C4-2B (cell line): ENCODE results near the gene MALAT1.
A peak's percentile ranks its signal among the peaks of the same experiment; 100 is the strongest.

Experiments
- H3K27ac ChIP-seq: fragments of 450-650 bp; 2 replicates; pipeline ENCODE4 v1.5.1; 2017
- ZFX ChIP-seq: fragments of 450-650 bp; IDR thresholded peaks from 2 replicates; pipeline ENCODE4 v1.6.1; 2017
- TF ChIP-seq, protein P1 (sequence below): fragments of 450-650 bp; conservative IDR thresholded peaks from 2 replicates; pipeline ENCODE4 v1.5.1; 2017; ENCODE audit warnings: mild to moderate bottlenecking

The MALAT1 gene

DNA sequence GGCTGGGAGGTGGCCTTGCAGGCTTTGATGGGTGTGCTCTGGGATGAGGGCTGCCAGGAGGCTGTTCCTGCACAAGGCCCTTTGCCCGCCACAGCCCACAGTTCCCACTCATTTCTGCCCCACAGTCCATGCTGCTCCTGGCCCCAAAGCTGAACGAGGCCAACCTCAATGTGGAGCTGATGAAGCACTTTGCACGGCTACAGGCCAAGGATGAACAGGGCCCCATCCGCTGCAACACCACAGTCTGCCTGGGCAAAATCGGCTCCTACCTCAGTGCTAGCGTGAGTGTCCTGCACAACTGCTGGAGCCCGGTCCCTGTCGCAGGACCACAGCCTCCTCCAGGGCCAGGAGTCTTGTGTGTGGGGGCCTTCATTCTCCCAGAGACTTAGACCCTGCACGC is 36.3 kb downstream of the MALAT1 start:
- no peak for TF ChIP-seq ZFX
- TF ChIP-seq, protein P1, sequence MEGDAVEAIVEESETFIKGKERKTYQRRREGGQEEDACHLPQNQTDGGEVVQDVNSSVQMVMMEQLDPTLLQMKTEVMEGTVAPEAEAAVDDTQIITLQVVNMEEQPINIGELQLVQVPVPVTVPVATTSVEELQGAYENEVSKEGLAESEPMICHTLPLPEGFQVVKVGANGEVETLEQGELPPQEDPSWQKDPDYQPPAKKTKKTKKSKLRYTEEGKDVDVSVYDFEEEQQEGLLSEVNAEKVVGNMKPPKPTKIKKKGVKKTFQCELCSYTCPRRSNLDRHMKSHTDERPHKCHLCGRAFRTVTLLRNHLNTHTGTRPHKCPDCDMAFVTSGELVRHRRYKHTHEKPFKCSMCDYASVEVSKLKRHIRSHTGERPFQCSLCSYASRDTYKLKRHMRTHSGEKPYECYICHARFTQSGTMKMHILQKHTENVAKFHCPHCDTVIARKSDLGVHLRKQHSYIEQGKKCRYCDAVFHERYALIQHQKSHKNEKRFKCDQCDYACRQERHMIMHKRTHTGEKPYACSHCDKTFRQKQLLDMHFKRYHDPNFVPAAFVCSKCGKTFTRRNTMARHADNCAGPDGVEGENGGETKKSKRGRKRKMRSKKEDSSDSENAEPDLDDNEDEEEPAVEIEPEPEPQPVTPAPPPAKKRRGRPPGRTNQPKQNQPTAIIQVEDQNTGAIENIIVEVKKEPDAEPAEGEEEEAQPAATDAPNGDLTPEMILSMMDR, result no peak
- no peak overlapping the region for H3K27ac ChIP-seq

DNA sequence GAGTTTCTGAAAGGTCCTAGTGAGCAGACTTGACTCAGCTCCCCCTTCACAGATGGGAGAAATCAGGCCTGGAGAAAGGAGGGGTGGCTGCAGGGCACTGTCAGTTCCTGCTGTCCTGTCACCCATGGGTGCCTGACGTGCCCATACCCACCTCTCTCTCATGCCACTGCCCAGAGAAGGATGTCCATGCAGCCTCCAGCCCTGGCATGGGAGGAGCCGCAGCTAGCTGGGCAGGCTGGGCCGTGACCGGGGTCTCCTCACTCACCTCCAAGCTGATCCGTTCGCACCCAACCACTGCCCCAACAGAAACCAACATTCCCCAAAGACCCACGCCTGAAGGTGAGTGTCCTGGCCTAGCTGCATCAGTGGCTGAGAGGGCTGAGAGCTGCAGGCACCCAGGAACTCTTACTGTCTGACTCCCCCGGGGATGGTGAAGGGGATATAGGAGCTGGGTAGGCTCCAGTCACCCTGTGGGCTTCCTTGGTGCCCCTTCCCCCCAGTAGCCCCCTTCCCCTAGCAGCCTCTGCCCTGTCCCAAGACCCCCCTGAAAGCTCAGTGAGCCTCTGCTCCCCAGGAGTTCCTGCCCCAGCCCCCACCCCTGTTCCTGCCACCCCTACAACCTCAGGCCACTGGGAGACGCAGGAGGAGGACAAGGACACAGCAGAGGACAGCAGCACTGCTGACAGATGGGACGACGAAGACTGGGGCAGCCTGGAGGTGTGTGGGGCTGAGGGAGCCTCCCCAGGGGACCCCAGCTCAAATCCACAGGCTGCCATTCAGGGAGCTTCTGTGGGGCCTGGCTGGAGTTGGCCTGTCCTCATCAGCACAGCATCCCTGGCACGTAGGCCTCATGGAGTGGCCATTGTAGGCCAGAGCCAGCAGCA is 37.8 kb downstream of the MALAT1 start:
- H3K27ac ChIP-seq, result 0 out of 2 replicates have a peak overlapping the region, but pooled peaks have one; percentile 95
- TF ChIP-seq, protein P1, result no peak
- peak; percentile 10; the same call in 1 of the 2 replicates for TF ChIP-seq ZFX

DNA sequence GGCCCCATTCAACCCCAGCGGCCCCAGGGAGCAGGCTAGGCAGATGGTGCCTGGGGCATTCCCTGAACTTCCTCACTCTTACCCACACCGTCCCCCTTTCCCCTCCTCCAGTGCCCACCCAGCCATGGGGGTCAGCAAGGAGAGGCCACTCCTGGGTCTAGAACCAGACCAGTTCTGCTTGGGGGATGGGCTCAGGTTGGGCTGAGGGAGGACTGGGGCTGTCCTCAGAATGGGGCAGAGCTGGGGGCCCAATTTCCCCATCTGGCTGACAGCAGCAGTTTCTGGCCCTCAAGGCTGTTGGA is 38.4 kb downstream of the MALAT1 start:
- H3K27ac ChIP-seq, result 0 out of 2 replicates have a peak overlapping the region, but pooled peaks have one; percentile 95
- no peak for TF ChIP-seq ZFX
- TF ChIP-seq, protein P1, result no peak

DNA sequence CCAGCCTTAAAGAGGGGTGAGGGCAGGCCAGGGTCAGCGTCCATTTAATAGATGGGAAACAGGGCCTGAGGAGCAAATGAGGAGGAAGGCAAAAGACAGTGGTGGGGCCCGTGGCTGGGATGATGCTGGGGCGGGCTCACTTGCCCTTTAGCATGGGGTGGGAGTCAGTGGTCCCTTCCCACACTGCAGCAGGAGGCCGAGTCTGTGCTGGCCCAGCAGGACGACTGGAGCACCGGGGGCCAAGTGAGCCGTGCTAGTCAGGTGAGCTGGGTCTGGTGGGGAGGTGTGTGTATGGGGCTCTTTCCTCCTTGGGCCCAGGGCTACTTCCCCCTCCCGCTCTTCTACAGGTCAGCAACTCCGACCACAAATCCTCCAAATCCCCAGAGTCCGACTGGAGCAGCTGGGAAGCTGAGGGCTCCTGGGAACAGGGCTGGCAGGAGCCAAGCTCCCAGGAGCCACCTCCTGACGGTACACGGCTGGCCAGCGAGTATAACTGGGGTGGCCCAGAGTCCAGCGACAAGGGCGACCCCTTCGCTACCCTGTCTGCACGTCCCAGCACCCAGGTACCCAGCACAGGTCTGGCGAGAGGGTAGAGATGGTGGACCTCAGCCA is 38.9 kb downstream of the MALAT1 start:
- H3K27ac ChIP-seq, result peak overlapping the region; percentile 95; the same call in 1 of the 2 replicates
- no peak for TF ChIP-seq ZFX
- TF ChIP-seq, protein P1, result no peak

DNA sequence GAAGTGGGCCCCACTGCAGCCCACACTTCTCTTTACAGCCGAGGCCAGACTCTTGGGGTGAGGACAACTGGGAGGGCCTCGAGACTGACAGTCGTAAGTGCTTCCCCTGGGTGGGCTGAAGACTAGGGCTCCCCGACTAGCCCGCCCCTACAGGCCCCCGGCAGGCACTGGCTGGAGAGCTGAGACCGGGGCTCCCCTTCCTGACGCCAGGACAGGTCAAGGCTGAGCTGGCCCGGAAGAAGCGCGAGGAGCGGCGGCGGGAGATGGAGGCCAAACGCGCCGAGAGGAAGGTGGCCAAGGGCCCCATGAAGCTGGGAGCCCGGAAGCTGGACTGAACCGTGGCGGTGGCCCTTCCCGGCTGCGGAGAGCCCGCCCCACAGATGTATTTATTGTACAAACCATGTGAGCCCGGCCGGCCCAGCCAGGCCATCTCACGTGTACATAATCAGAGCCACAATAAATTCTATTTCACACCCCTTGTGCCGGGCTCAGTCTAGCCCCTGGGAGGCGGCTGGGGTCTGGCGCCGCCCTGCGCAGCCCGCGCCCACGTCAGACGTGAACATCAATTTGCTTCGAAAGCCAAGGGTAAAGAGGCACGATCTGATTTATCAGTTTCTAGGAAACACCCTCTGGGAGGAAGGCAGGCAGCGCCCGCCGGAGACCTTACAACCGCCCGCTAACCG is 39.5 kb downstream of the MALAT1 start:
- peak overlapping the region; percentile 95 for H3K27ac ChIP-seq
- no peak for TF ChIP-seq ZFX
- TF ChIP-seq, protein P1, result no peak

DNA sequence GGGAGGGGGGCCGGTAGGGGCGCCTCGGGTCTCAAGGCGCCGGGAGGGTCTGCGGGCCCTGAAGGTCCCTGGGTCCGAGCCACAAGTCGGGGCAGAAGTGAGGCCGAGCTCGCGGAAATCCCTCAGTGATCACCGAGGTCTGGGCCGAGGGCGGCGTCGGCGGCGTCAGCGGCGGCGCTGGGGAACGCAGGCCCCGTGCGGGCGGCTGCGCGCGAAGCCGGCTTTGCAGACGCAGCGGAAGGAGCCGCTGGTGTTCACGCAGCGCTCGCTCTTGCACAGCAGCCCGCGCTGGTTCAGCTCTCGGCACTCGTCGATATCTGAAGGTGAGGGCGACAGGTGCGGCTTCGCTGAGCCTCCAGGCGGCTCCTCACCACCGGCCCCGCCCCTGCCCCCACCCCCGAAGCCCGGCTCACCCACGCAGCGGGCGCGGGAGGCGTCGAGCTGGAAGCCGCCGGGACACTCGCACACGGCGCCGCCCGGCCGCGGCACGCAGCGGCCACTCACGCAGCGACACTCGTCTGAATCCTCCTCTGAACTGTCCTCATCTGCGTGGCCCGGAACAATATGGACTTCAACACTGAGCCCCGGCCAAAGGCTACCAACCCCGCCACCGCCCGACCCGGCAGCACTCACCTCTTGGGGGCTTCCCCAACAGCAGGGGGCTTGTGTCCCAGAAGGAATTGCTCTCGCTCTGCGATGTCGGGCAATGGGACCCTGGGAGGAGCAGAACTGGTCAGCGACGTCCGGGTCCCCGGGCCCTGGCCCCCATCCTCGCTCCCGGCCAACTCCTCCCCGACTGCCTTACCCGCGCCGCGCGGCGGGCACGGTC is 40.3 kb downstream of the MALAT1 start:
- peak overlapping the region; percentile 95 for H3K27ac ChIP-seq
- TF ChIP-seq ZFX, result no peak
- TF ChIP-seq, protein P1, result no peak; the same call in 1 of the 2 replicates
